ENCODE data around the gene C22orf31.
A peak's percentile ranks its signal among the peaks of the same experiment; 100 is the strongest.
"Not testable (repeated sequence)": the region's sequence is repeated elsewhere in the genome, so short reads cannot be mapped to it uniquely, and the experiment has no call there.

The C22orf31 gene

GRCh38 chr22:29053048-29053702, 8.5 kb downstream of the C22orf31 start:
- no peak for DNase-seq

GRCh38 chr22:29050457-29050856, 11.2 kb downstream of the C22orf31 start:
- DNase-seq, result no peak

- DNase-seq, result no peak
Observed at GRCh38 chr22:29049655-29050263, 11.9 kb downstream of the C22orf31 start.

- no peak for DNase-seq
Observed at GRCh38 chr22:29048822-29049654, 12.6 kb downstream of the C22orf31 start.

- DNase-seq, result no peak
Observed at GRCh38 chr22:29044657-29045176, 16.9 kb downstream of the C22orf31 start.

GRCh38 chr22:29043906-29044575, 17.6 kb downstream of the C22orf31 start:
- DNase-seq, result no peak

- no peak for DNase-seq
Observed at GRCh38 chr22:29041408-29041807, 20.2 kb downstream of the C22orf31 start.

GRCh38 chr22:29040385-29041275, 21.0 kb downstream of the C22orf31 start:
- peak; percentile 43 for DNase-seq

GRCh38 chr22:29039684-29040083, 21.9 kb downstream of the C22orf31 start:
- not testable (repeated sequence) for DNase-seq

- DNase-seq, result no peak
Observed at GRCh38 chr22:29039148-29039547, 22.5 kb downstream of the C22orf31 start.

- no peak for DNase-seq
Observed at GRCh38 chr22:29037340-29037932, 24.2 kb downstream of the C22orf31 start.

GRCh38 chr22:29032584-29032983, 29.0 kb downstream of the C22orf31 start:
- DNase-seq, result no peak

GRCh38 chr22:29032014-29032475, 29.6 kb downstream of the C22orf31 start:
- DNase-seq, result no peak

- peak; percentile 65 for DNase-seq
Observed at GRCh38 chr22:29031227-29032011, 30.2 kb downstream of the C22orf31 start.

GRCh38 chr22:29030618-29031226, 30.9 kb downstream of the C22orf31 start:
- no peak for DNase-seq

GRCh38 chr22:29030016-29030617, 31.5 kb downstream of the C22orf31 start:
- DNase-seq, result no peak

GRCh38 chr22:29029202-29030000, 32.2 kb downstream of the C22orf31 start:
- DNase-seq, result no peak

GRCh38 chr22:29028468-29028867, 33.2 kb downstream of the C22orf31 start:
- no peak for DNase-seq

GRCh38 chr22:29026579-29026978, 35.1 kb downstream of the C22orf31 start:
- no peak for DNase-seq

All from T1000 (cell line).